IMR-90 (cell line): ENCODE measurements around the gene PTPN23. TPM values are rescaled to one million over a fixed set of nuclear protein-coding genes. Genes with fewer than 3 reads are reported as not detected.

Experiments
- ATAC-seq: fragments of 200-7000 bp; cut with Tn5 transposase; 2 replicates; pipeline ENCODE4 v1.9.1; 2020; ENCODE audit warnings: low read depth, mild to moderate bottlenecking, moderate library complexity
- BruUV-seq: library from RNA; stranded (reverse); fragments of 400-500 nt; replicated peaks from 2 replicates; lab custom pipeline; 2021; lab: Mats Ljungman, UMichigan
- CTCF ChIA-PET: fragments of 300-600 bp; formaldehyde crosslinking; extraction: SDS; loops from one replicate; lab custom pipeline; 2021; ENCODE audit warnings: antibody characterized with exemption; lab: Yijun Ruan, JAX
- POLR2A ChIA-PET: fragments of 300-600 bp; sonication (Branson Sonifier 250); formaldehyde crosslinking; loops from one replicate; lab custom pipeline; 2022; ENCODE audit warnings: antibody characterized with exemption; ENCODE audit not compliant: unreplicated experiment; lab: Charles Lee
- DNase-seq: peaks from one replicate; pipeline ENCODE4 v3.0.0; 2013
- H2AFZ ChIP-seq: replicated peaks from 2 replicates; pipeline ENCODE3; 2013; ENCODE audit warnings: low read length, mild to moderate bottlenecking; ENCODE audit not compliant: poor library complexity
- H2AK5ac ChIP-seq: 2 replicates; pipeline ENCODE4 v1.6.1; 2013; ENCODE audit warnings: low read depth, low read length, inconsistent platforms
- H2AK9ac ChIP-seq: replicated peaks from 2 replicates; pipeline ENCODE3; 2013; ENCODE audit warnings: mild to moderate bottlenecking, low read depth, low read length, moderate library complexity; ENCODE audit not compliant: poor library complexity
- H2BK120ac ChIP-seq: 2 replicates; pipeline ENCODE4 v1.6.1; 2013; ENCODE audit warnings: low read depth, low read length, inconsistent platforms
- H2BK15ac ChIP-seq: 3 replicates; pipeline ENCODE4 v1.6.1; 2013; ENCODE audit warnings: low read depth, low read length, inconsistent platforms
- H2BK20ac ChIP-seq: 2 replicates; pipeline ENCODE4 v1.6.1; 2013; ENCODE audit warnings: low read depth, mild to moderate bottlenecking, inconsistent platforms, low read length, moderate library complexity
- H2BK5ac ChIP-seq: 2 replicates; pipeline ENCODE4 v1.6.1; 2013; ENCODE audit warnings: mild to moderate bottlenecking, low read depth, low read length, inconsistent platforms; ENCODE audit not compliant: poor library complexity, severe bottlenecking
- H3K14ac ChIP-seq: replicated peaks from 2 replicates; pipeline ENCODE4 v1.6.1; 2013; ENCODE audit warnings: low read depth, low read length, inconsistent platforms
- H3K18ac ChIP-seq: 2 replicates; pipeline ENCODE4 v1.6.1; 2013; ENCODE audit warnings: low read depth, low read length, control low read depth
- H3K23ac ChIP-seq: 2 replicates; pipeline ENCODE4 v1.6.1; 2013; ENCODE audit warnings: low read depth, low read length, inconsistent platforms
- H3K27ac ChIP-seq: 2 replicates; pipeline ENCODE4 v1.5.1; 2013; ENCODE audit warnings: mild to moderate bottlenecking, control low read depth, low read length; ENCODE audit not compliant: insufficient read depth
- H3K27me3 ChIP-seq: 2 replicates; pipeline ENCODE4 v1.6.1; 2013; ENCODE audit warnings: low read length; ENCODE audit not compliant: control insufficient read depth, insufficient read depth
- H3K36me3 ChIP-seq: 2 replicates; pipeline ENCODE4 v1.6.1; 2013; ENCODE audit warnings: low read length, mixed read lengths; ENCODE audit not compliant: control insufficient read depth, insufficient read depth
- H3K4ac ChIP-seq: 2 replicates; pipeline ENCODE4 v1.6.1; 2013; ENCODE audit warnings: low read depth, low read length, inconsistent platforms
- H3K4me1 ChIP-seq: 2 replicates; pipeline ENCODE4 v1.6.1; 2013; ENCODE audit warnings: low read length, mixed read lengths; ENCODE audit not compliant: control insufficient read depth, insufficient read depth
- H3K4me2 ChIP-seq: 2 replicates; pipeline ENCODE4 v1.6.1; 2013; ENCODE audit warnings: low read depth, mild to moderate bottlenecking, control low read depth, low read length, moderate library complexity
- H3K4me3 ChIP-seq: 2 replicates; pipeline ENCODE4 v1.5.1; 2013; ENCODE audit warnings: low read depth, mild to moderate bottlenecking, control low read depth, low read length, moderate library complexity; ENCODE audit not compliant: insufficient read depth
- H3K56ac ChIP-seq: 2 replicates; pipeline ENCODE4 v1.6.1; 2013; ENCODE audit warnings: low read length, inconsistent platforms; ENCODE audit not compliant: insufficient read depth; ENCODE audit errors: extremely low read depth
- H3K79me1 ChIP-seq, 2 experiments: 2 replicates each; pipeline ENCODE4 v1.6.1; 2013; ENCODE audit warnings: low read length in 2 of 2, inconsistent platforms in 1 of 2, low read depth in 1 of 2
- H3K9ac ChIP-seq: 2 replicates; pipeline ENCODE4 v1.6.1; 2013; ENCODE audit warnings: low read depth, low read length, control low read depth
- H3K9me1 ChIP-seq: 2 replicates; pipeline ENCODE4 v1.6.1; 2013; ENCODE audit warnings: low read length, inconsistent platforms; ENCODE audit not compliant: insufficient read depth
- H3K9me3 ChIP-seq: 2 replicates; pipeline ENCODE4 v1.6.1; 2013; ENCODE audit warnings: low read length; ENCODE audit not compliant: control insufficient read depth, insufficient read depth
- H4K20me1 ChIP-seq: 2 replicates; pipeline ENCODE4 v1.6.1; 2013; ENCODE audit warnings: low read length, inconsistent platforms; ENCODE audit not compliant: insufficient read depth
- H4K5ac ChIP-seq: 2 replicates; pipeline ENCODE4 v1.6.1; 2013; ENCODE audit warnings: mild to moderate bottlenecking, low read depth, low read length, control low read depth
- H4K8ac ChIP-seq, 2 experiments: 2 replicates each; pipeline ENCODE4 v1.6.1; 2013; ENCODE audit warnings: low read depth in 2 of 2, low read length in 2 of 2, control low read depth in 1 of 2, inconsistent platforms in 1 of 2
- H4K91ac ChIP-seq: 2 replicates; pipeline ENCODE4 v1.6.1; 2013; ENCODE audit warnings: low read depth, low read length, inconsistent platforms; ENCODE audit not compliant: insufficient read depth
- CTCF ChIP-seq: conservative IDR thresholded peaks from 2 replicates; pipeline ENCODE4 v1.5.1; 2012; ENCODE audit warnings: mild to moderate bottlenecking, low read depth, low read length, improper control_type of control experiment
- FOS ChIP-seq: fragments of 150-350 bp; IDR thresholded peaks from 2 replicates; pipeline ENCODE4 v1.6.1; 2016; ENCODE audit warnings: low read depth, low read length
- MAZ ChIP-seq: IDR thresholded peaks from 2 replicates; pipeline ENCODE4 v1.6.1; 2012; ENCODE audit warnings: low read depth, mild to moderate bottlenecking, low read length, improper control_type of control experiment, moderate library complexity, borderline replicate concordance
- MXI1 ChIP-seq: IDR thresholded peaks from 2 replicates; pipeline ENCODE4 v1.6.1; 2012; ENCODE audit warnings: low read depth, mild to moderate bottlenecking, low read length, moderate library complexity, borderline replicate concordance
- NFE2L2 ChIP-seq: fragments of 150-350 bp; IDR thresholded peaks from 2 replicates; pipeline ENCODE4 v1.6.1; 2016; ENCODE audit warnings: low read depth, mild to moderate bottlenecking, low read length
- POLR2A ChIP-seq: IDR thresholded peaks from 2 replicates; pipeline ENCODE4 v1.6.1; 2012; ENCODE audit warnings: mild to moderate bottlenecking, low read depth, low read length
- RCOR1 ChIP-seq: IDR thresholded peaks from 2 replicates; pipeline ENCODE4 v1.6.1; 2012; ENCODE audit warnings: mild to moderate bottlenecking, low read length, improper control_type of control experiment; ENCODE audit not compliant: insufficient replicate concordance
- RFX5 ChIP-seq: IDR thresholded peaks from 2 replicates; pipeline ENCODE4 v1.8.0; 2012; ENCODE audit warnings: low read depth, mild to moderate bottlenecking, low read length, moderate library complexity
- USF2 ChIP-seq: fragments of 150-350 bp; IDR thresholded peaks from 2 replicates; pipeline ENCODE4 v1.6.1; 2017; ENCODE audit warnings: mild to moderate bottlenecking, antibody characterized with exemption, low read length, low read depth
- WGBS, 2 experiments: methylation state at CpG; one replicate each; pipeline versions ENCODE4 v1.1.5 to v1.1.7; 2013; ENCODE audit warnings: missing lambda C conversion rate in 2 of 2; ENCODE audit not compliant: insufficient read length in 1 of 2; ENCODE audit errors: extremely low coverage in 2 of 2; 5-methylcytosine and 5-hydroxymethylcytosine counted together
- dilution Hi-C: fragments of 300-500 bp; cut with HindIII; formaldehyde crosslinking; loops from one replicate; pipeline ENCODE4 v1.14.3; 2018; ENCODE audit warnings: low sequenced_read_pairs; ENCODE audit not compliant: unreplicated experiment
- in situ Hi-C: fragments of 300-500 bp; cut with MboI; formaldehyde crosslinking; loops from 3 replicates; pipeline ENCODE4 v1.14.3; 2019; ENCODE audit warnings: low sequenced_read_pairs, inconsistent platforms, mixed read lengths
- intact Hi-C: fragments of 100-400 bp; cut with micrococcal nuclease; formaldehyde crosslinking; loops from 2 replicates; pipeline ENCODE4 v1.10.0; 2022
- polyA plus RNA-seq, 3 experiments: library from polyadenylated mRNA; depleted of rRNA; stranded (reverse); fragments of >200 nt; gene quantifications; 2 replicates each; pipeline ENCODE4 v1.2.3, GENCODE V29; 2012; ENCODE audit warnings: low replicate concordance in 1 of 3
- total RNA-seq: library from RNA; depleted of rRNA; stranded (reverse); fragments of >200 nt; gene quantifications from 2 replicates; pipeline ENCODE4 v1.2.3, GENCODE V29; 2012

The PTPN23 gene
- total and polyA plus RNA-seq, 2 of the 4 experiments (the other 2 are of a cell fraction) = 4.5 to 15.1 TPM

GRCh38 chr3:47410801-47411646 lies 30.2 kb downstream of the PTPN23 start (continued):
- no peak for TF ChIP-seq CTCF

GRCh38 chr3:47411696-47412452 lies 31.1 kb downstream of the PTPN23 start:
- Histone ChIP-seq H3K14ac (no peak overlapping the region), H3K56ac (no peak overlapping the region), H2AFZ (peak overlapping the region; percentile 17), H4K8ac (no peak overlapping the region), H4K91ac (no peak overlapping the region), H3K27ac (no peak overlapping the region), H2AK9ac (no peak overlapping the region), H2AK5ac (no peak overlapping the region), H3K23ac (no peak overlapping the region), H2BK15ac (no peak overlapping the region), H3K9me1 (no peaks in the 10 kb centered on the region), H3K27me3 (no peaks in the 10 kb centered on the region), H2BK5ac (no peak overlapping the region), H2BK120ac (no peak overlapping the region), H4K5ac (no peak overlapping the region), H3K4me2 (no peak overlapping the region), H3K9me3 (no peaks in the 10 kb centered on the region), H3K4me3 (no peak overlapping the region), H3K9ac (no peak overlapping the region), H3K4ac (no peak overlapping the region), H3K79me1 (peaks cover 4 to 9% of the 10 kb centered on the region in 2 experiments; a peak in 2 of 4 replicates), H3K18ac (no peak overlapping the region), H2BK20ac (no peak overlapping the region), H3K36me3 (peaks cover 77% of the 10 kb centered on the region), H3K4me1 (no peaks in the 10 kb centered on the region), H4K20me1 (peaks cover 21% of the 10 kb centered on the region)
- ATAC-seq (no peak), DNase-seq (no peak)
- WGBS, 2 experiments = 96% methylated on average over 10 of the region's 24 CpGs; no CpG with 5 or more reads in 1 of the 2 experiments
- ChIA-PET CTCF (no interaction called here), POLR2A (no interaction called here)
- BruUV-seq = no TSS peak
- TF ChIP-seq MAZ (no peak), CTCF (no peak), NFE2L2 (no peak), RFX5 (no peak), RCOR1 (no peak), POLR2A (no peak), USF2 (no peak), FOS (no peak), MXI1 (no peak)
- in situ Hi-C loops (no loop called here), intact Hi-C loops (no loop called here), dilution Hi-C loops (no loop called here)
